Activated T-cell treated with anti-CD3 and anti-CD28 coated beads, Interleukin-2, amount 50 U/mL, for 48 hours (primary cell): ENCODE results near the gene NLK.
"Not testable (repeated sequence)": the region's sequence is repeated elsewhere in the genome, so short reads cannot be mapped to it uniquely, and the experiment has no call there.

Source experiments
- DNase-seq, 2 experiments: peaks; one replicate each; pipeline ENCODE4 v3.0.0-alpha.2; 2020

The NLK gene

DNA sequence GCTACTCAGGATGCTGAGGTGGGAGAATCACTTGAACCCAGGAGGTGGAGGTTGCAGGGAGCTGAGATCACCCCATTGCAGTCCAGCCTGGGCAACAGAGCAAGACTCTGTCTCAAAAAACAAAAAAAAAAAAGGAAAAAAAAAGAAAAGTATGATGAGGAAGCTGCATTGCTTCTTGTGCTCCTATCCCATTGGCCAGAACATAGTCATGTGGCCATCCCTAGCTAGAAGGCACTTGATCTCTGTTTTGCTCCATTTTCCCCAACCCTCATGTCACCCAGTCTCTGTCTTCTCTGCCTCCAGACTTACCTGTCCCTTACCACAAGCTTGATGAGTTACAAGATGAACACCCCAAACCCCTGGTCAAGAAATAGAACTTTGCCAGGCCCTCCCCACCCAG, 163.8 kb downstream of the NLK start:
- no peak for DNase-seq

DNA sequence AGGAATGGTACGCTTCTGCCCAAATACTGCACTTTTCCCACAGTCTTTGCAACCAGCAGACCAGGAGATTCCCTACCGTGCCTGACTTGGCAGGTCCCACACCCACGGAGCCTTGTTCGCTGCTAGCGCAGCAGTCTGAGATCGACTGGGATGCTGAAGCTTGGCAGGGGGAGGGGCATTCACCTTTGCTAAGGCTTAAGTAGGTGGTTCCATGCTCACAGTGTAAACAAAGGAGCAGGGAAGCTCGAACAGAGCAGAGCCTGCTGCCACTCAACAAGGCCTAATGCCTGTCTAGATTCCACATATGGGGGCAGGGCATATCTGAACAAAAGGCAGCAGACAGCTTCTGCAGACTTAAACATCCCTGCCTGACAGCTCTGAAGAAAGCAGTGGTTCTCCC, 169.3 kb downstream of the NLK start:
- no peak for DNase-seq

DNA sequence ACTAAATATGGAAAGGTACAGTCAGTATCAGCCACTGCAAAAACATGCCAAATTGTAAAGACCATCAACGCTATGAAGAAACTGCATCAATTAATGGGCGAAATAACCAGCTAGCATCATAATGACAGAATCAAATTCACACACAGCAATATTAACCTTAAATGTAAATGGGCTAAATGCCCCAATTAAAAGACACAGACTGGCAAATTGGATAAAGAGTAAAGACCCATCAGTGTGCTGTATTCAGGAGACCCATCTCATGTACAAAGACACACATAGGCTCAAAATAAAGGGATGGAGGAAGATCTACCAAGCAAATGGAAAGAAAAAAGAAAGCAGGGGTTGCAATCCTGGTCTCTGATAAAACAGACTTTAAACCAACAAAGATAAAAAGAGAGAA, 171.1 kb downstream of the NLK start:
- not testable (repeated sequence) for DNase-seq

DNA sequence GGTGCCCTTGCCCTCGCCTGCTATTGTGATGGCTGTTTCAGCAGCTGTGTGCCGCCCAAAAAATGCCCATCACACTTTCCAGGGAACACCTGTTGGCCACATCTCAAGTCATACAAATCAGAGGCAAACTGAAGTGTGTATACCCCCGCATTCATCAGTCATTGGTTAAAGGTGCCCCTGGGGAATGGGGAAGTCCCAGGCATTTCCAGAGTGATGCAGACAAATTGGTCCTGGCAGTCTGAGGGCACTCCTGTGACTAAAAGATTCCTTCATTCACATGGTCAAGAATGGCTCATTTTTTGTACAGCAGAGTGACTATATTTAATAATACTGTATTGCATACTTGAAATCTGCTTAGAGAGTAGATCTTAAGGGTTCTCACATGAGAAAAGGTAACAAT, 173.6 kb downstream of the NLK start:
- DNase-seq = no peak

DNA sequence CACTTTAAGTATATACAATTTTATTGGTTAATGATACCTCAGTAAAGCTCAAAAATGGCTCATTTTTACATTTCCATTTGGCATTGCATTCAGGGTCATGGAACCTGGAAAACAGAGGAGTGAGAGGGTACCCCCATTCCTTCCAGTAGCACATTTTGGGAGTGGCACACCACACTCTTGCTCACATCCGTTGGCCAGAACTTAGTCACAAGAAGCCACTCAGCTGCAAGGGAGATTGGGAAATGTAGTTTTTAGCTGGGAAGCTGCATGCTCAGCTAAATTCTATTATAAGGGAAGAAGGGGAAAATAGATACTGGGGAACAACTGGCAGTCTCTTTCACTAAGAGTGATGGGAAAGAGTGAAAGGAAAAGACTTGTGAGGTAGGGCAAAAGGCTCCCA, 174.1 kb downstream of the NLK start:
- DNase-seq = no peak

DNA sequence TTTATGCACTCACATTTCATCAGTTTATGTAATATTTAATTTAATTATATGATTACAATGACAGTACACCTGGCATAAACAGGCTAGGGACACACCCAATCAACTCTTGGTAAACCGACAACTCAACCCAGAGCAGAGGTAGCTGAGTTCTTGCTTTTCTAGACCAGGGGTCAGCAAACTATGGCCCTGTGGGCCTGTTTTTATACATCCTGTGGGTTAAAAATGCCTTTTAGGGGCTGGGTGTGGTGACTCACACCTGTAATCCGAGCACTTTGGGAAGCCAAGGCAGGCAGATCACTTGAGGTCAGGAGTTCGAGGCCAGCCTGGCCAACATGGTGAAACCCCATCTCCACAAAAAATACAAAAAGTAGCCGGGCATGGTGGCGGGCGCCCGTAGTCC, 177.3 kb downstream of the NLK start:
- DNase-seq = no peak

DNA sequence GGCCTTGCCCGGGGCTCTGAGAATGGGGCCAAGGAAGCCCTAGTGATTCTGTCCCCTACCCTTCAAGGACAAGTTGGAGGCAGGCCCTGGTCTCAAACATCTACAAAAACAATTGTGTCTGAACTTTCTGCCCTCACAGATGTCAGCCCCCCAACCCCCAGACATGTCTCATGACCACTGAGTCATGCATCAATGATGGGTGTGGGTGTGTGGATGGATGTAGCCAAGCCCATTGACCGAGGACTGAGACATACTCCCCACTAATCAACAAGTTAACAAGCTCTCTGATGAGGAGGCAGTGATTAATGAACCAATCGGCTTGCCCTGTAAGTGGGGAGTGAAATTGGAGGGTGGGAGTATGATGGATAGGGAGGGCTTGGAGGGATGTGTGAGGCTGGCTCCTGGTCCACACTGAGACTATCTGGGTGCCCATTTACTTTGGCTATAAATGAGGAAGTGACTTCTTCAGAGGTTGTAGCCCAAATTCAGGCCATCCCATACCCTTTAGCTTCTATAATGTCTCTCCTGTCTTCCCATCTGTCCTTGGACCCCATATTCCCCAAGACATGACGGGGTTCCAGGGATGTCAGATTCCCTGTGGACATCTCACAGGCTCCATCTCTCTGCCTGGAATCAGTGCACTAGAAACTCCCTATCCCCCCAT, 179.4 kb downstream of the NLK start:
- DNase-seq = no peak

DNA sequence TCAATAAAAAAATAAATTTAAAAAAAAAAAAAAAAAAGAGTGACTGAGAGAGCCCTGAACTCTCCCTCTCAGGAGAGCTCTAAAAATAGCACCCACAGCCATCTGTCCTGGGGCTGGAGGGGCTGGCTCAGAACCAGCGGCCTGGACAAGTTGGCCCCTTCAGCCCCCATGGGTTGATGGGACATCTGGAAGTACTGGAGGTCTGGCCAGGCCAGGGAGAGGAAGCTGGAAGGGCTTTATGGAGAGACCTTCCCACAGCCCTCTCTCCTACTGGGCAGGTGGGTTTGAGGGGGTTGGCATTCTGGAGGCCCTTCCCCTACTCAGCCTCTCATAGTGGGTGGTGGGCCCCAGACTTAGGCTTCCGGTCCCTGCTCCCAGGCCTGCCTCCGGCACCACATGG, 182.8 kb downstream of the NLK start:
- no peak for DNase-seq

DNA sequence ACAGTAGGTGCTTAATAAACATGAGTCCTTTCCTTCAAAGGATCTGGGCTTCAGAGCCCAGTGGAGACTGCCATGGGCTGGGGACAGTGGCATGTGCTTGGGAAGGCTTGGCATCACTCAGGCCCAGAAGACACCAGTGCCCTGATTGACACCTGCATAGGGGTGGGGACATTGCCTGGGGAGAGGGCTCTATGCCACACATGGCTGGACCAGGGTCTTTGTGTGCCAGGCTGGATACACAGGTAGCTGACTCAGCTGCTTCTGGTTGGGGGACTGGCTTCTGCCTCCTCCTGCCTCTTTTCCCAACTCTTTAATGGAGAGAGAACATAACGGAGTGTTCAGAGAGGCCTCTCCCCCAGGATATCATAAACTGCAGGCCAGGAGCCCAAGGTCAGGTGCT, 183.4 kb downstream of the NLK start:
- DNase-seq = no peak

DNA sequence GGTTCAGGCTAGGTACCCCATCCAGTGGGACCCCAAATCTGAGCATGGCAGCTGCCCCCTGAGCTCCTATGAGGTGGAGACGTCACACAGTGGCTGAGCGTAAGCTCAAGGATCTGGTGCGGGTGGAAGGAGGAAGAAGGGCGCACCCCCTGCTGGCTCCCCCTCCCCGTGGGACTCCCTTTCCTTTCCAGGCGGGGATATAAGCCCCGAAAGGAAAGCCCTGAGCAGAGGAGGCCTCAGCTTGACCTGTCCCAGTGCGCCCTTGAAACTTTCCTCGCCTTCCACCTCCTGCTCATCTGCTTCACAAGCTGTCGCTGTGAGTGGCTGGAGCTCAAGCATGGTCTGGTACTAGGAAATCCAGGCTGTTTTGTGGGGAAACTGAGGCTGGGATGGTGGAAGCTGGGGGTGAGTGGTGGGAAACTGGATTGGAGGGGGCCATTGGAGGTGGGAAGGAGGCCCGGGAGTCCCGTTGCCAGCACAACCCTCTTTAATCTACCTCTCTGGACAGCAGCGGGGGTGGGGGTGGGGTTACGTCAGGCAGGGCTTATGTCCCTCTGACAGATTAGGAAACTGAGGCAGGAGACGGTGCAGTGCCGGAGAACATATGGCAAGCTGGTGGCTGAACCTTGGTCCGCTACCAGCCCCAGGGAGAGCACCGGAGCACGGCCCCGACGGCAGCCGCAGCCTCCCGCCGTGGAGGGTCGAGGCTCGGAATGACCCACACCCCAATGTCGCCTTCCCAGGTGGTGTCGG, 184.3 kb downstream of the NLK start:
- DNase-seq = no peak

DNA sequence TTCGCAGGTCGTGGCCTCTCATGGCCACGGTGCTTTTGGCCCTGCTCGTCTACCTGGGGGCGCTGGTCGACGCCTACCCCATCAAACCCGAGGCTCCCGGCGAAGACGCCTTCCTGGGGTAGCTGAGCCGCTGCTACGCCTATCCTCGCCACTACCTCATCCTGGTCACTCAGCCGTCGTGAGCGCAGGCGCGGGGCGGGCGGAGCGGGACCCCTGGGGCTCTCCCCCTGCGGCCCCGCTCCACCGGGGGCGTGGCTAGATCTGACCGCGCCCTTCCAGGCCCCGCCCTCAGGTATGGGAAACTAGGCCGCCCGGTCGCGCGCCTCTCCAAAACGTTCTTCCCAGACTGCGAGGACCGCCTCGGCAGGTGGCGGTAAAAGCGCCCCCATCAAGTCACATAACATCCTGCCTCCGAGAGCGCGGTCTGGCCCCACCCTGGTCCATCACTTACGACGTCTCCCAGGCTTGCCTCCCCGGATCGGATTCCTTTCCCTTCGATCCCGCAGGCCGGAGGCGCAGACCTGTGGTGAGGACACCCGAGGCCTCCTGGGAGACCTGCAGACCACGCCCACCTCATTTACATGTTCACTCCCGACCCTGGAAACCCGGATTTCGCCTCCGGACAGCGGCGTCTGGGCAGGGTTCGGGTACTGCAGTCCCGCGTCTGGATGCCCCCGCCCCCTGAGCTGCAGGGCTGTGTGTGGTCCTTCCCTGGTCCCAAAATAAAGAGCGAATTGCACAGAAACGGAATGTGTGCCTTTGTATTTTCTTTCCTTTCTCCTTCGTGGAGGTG, 185.0 kb downstream of the NLK start:
- peak; percentile 46 to 58 for DNase-seq

DNA sequence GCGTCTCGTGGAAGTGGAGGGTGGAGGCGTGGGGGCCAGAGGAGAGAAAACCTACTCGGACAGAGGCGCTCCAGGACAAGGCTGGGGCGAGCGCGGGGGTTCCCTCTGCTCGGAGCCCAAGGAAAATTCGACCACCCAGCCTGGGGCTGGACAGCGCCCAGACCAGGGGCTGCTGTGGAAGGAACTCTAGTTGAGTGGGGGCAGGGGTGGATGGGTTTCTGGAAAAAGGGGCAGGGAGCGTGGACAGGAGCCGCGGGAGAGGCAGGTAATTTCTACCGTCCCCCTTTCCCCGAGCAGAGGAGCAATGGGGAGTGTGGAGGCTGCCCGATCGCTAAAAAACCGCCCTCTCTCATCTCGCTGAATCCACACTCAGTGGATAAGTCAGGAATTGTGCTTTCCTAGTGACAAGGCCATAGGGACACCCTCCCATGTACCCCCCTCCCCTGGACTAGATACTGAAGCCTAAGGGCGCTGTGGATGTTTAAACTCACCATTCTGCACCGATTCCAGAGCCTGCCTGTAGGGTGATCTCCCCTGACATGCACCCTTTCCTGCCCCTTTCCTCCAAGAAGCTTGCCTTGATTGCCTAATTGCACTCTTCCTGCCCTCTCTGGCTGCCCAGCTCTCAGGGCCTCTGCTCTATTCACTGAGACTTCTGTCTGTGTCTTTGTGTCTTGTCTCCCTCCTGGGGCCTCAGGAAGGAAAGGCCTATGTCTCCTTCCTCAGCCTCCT, 185.8 kb downstream of the NLK start:
- no peak for DNase-seq

DNA sequence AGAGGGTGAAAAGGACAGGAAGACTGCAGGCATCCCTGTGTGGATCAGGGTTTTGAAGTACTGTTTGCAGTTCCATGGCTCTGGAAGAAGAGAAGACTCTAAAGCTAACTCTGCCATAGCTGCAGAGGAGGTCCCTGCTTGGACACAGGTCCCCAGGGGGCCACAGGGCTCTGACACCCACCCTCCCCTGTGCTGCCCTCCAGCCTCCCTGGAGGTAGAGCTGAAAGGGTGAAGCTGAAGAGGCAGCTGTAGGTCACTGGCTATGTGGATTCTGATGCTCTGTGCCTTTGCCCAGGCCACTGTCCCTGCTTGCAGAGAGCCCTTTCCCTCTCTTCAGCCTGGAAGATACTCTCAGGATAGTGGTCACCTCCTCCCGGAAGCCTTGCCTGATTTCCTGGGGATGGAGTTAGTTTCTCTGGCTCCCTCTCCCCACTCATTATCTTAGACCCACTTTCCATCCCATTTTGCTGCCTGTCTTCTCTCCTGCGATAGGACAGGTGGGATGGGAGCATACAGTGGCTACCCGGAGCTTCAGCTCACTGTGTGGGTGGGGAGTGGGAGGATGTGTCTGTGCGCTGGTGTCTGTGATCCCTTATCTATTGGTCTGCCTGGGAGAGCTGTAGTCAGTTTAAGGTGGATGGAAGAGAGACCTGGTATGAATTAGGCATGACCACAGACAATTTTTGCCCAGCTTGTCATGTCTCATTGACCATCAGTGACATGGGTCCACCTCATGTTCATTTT, 186.7 kb downstream of the NLK start:
- no peak for DNase-seq

DNA sequence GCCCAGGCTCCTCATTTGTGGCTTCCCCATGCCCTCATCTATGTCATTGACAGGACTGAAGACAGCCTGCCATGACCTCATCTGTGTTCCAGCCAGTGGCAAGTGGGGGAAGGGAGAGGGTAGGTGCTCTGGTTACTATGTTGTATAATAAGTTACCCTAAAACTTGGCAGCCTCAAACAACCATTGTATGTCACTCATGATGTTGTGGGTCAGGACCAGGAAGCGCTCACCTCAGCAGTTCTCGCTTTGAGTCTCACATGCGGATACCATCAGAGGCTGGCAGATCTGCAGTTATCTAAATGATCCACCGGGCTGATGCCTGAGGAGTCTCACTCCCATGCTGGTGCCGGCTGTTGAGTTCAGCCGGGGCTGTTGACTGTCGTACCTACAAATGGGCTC, 187.5 kb downstream of the NLK start:
- DNase-seq = peak in 1 of 2 experiments; percentile 43

DNA sequence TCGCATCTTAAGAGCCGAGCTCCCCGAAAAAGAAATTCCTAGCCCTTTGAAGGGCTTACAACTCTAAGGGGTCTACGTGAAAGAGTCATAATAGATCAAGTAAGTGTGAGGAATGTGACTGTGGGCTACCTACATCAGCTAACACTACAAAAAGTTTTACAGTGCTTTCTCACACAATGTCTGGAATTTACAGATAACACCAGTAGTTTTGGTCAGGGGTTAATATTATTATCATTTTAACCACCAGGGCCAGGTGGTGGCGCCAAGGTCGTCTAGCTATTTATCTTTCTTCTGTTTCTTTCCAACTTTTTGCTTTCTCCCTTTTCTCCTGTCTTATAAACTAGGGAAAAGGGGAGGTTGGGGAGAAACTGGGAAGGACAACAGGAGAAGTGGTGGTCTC, 188.1 kb downstream of the NLK start:
- not testable (repeated sequence) for DNase-seq

DNA sequence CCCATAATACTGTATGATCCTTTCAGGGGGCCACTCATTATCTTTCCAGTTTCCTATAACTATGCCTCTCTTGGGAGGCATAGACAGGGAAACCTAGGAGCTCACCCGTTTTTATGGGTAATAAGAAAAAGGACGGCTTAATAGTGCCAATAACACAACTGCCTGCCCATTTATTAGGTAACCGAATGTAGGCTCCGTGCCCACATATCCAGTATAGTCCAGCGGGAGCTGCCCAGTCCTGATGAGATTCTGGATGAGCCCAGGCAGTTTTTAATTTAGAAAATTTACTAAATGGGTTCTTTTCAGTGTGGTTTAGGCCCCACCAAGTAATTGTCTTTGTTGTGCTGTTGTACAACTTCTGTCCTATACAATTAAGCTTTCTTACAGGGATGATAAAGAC, 189.1 kb downstream of the NLK start:
- DNase-seq = not testable (repeated sequence)

DNA sequence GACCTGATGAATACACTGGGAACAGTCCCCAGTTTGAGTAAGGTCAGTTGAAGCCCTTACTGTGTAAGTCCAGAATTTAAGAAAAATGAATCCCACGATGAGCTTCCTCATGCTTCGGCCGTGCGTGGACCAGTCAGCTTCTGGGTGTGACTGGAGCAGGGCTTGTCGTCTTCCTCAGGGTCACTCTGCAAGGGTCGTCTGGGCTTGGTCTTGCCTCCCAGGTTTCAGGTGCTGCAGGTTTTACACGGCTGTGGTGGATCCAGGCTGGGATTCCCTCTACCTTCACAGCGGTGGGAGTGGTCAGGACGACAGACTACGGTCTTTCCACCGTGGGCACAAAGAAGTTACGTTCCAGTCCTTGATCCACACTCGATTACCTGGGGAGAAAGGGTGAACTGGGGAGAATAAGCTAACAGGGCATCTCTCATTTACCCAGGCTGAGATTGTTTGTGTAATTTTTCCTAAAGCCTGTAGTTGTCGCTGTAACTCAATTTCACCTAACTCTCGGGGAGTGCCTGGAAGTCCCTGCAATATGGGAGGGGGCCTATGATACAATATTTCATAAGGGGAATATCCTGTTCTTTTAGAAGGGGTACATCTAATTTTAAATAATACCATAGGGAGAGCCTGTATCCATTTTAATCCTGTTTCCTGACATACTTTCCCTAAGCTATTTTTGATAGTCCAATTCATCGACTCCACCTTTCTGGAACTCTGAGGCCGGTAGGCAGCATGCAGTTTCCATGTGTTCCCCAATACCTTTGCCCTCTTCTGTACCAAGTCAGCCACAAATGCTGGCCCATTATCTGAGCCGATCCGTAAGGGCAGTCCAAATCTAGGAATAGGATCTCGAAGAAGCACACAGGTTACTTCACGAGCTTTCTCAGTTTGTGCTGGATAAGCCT, 190.7 kb downstream of the NLK start:
- DNase-seq = not testable (repeated sequence)

DNA sequence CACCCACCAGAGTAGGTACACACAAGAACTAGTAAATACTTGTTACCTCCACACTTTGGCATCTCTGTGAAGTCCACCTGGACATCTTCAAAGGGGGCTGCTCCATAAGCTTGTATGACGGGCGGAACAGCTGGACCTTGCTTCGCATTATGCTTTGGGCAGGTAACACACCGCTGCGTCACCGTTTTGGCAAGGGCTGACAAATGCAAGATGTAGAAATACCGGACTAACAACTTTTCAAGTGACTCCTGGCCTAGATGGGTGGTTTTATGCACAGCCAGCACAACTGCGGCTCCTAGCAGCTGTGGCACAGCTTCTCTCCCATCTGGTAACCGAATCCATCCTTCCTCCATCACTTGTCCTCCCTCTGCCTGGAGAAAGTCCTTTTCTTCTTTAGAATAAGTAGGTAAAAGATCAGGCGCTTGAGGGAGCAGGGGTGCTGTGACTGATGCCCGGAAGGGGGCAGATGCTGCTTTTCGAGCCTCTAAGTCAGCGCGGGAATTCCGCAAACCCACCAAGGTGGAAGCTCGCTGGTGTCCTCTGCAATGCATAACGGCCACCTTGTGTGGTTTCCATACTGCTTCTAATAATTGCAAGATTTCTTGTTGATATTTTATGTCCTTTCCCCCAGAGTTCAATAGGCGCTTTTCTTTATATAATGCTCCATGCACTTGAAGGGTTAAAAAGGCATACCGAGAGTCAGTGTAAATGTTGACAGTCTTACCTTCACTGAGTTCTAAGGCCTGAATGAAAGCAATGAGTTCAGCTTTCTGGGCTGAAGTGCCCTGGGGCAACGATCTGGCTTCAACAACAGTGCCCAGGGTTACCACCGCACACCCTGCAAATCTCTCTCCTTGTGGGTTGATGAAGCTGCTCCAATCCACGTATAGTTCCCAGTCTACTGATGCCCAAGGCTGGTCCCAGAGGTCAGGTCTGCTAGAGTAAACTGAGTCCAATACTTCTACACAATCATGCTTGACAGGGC, 191.7 kb downstream of the NLK start:
- not testable (repeated sequence) for DNase-seq

DNA sequence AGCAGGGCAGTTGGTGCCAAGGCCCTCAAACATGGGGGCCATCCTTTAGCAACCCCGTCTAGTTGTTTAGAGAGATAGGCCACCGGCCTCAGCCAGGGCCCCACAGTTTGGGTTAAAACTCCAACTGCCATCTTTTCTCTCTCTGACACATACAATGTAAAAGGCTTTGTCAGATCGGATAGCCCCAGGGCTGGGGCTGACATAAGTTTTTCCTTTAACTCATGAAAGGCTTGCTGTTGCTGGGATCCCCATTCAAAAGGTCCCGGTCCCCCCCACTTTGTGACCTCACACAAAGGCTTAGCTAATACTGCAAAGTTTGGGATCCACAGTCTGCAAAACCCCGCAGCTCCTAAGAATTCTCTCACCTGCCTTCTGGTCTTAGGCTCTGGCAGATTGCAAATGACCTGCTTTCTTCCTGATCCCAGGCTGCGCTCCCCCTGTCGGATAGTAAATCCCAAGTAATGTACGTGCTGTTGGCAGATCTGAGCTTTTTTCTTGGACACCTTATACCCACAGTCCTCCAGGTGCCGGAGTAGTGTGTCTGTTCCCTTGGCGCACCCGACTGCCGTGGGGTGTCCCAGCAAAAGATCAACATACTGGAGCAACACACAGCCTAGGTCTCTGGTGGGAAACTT, 192.7 kb downstream of the NLK start:
- not testable (repeated sequence) for DNase-seq
